K562 (cell line): Measurements from ENCODE around the gene PRDM2. TPM values are rescaled to one million over a fixed set of nuclear protein-coding genes. Genes with fewer than 3 reads are reported as not detected.

Experiments used
- ATAC-seq: fragments of 200-7000 bp; cut with Tn5 transposase; 3 replicates; pipeline ENCODE4 v1.9.1; 2020; ENCODE audit warnings: moderate library complexity
- BruUV-seq: library from RNA; stranded (reverse); fragments of 400-500 nt; replicated peaks from 2 replicates; lab custom pipeline; 2021; lab: Mats Ljungman, UMichigan
- CTCF ChIA-PET: fragments of 300-600 bp; formaldehyde crosslinking; extraction: SDS; loops from one replicate; lab custom pipeline; 2021; ENCODE audit warnings: low intra/inter-chr PET ratio; lab: Yijun Ruan, JAX
- POLR2A ChIA-PET: fragments of 300-600, 350-650 bp; sonication (Branson Sonifier 250); formaldehyde crosslinking; extraction: SDS; loops from one replicate; lab custom pipeline; 2021; ENCODE audit warnings: antibody characterized with exemption, inconsistent platforms; lab: Yijun Ruan, JAX
- DNase-seq, 4 experiments: peaks; one replicate each; pipeline versions ENCODE4 v3.0.0 to v3.0.0-alpha.2; 2011 to 2018; ENCODE audit warnings: low spot score in 3 of 4, mixed read lengths in 3 of 4; ENCODE audit errors: extremely low read depth in 1 of 4
- FAIRE-seq: peaks from 2 replicates; lab custom pipeline; 2011; peaks lifted over from hg19 to GRCh38; lab: Jason Lieb, UNC
- H2AFZ ChIP-seq: 2 replicates; pipeline ENCODE4 v1.6.0; 2011; ENCODE audit warnings: low read depth, low read length, control low read depth, inconsistent platforms
- H3K27ac ChIP-seq: fragments of 200-600 bp; 3 replicates; pipeline ENCODE4 v1.8.0; 2011; ENCODE audit warnings: low read depth, mild to moderate bottlenecking, control low read depth, inconsistent platforms, low read length, moderate library complexity, mixed read lengths; ENCODE audit errors: extremely low read depth
- H3K27me3 ChIP-seq, 2 experiments: fragments of 300-600 bp in 1 of 2; 2 replicates in 1 of 2; 3 replicates in 1 of 2; pipeline versions ENCODE4 v1.6.0 to v1.8.0; 2011; ENCODE audit warnings: inconsistent platforms in 2 of 2, low read length in 2 of 2, mild to moderate bottlenecking in 1 of 2, mixed read lengths in 1 of 2, moderate library complexity in 1 of 2; ENCODE audit not compliant: control insufficient read depth in 2 of 2, insufficient read depth in 2 of 2
- H3K36me3 ChIP-seq: fragments of 300-600 bp; 3 replicates; pipeline ENCODE4 v1.8.0; 2011; ENCODE audit warnings: mild to moderate bottlenecking, low read length, inconsistent platforms; ENCODE audit not compliant: control insufficient read depth, insufficient read depth
- H3K4me1 ChIP-seq, 2 experiments: fragments of 200-600 bp in 1 of 2; replicated peaks in 1 of 2; 2 replicates in 1 of 2; 3 replicates in 1 of 2; pipeline versions ENCODE4 v1.5.1 to v1.8.0; 2011; ENCODE audit warnings: inconsistent platforms in 2 of 2, low read length in 2 of 2, mild to moderate bottlenecking in 1 of 2, mixed read lengths in 1 of 2, moderate library complexity in 1 of 2; ENCODE audit not compliant: control insufficient read depth in 2 of 2, insufficient read depth in 2 of 2
- H3K4me2 ChIP-seq: 2 replicates; pipeline ENCODE4 v1.6.1; 2011; ENCODE audit warnings: low read length, control low read depth, inconsistent platforms, mixed read lengths; ENCODE audit not compliant: insufficient read depth
- H3K4me3 ChIP-seq: fragments of 200-600 bp; sonication (generic), shearing (Covaris generic); 2 replicates; pipeline ENCODE4 v1.5.1; 2016; ENCODE audit warnings: control low read depth, inconsistent platforms
- H3K79me2 ChIP-seq: fragments of 200-600 bp; 3 replicates; pipeline ENCODE4 v1.8.0; 2011; ENCODE audit warnings: low read length, inconsistent platforms; ENCODE audit not compliant: control insufficient read depth, insufficient read depth
- H3K9ac ChIP-seq, 2 experiments: 2 replicates each; pipeline versions ENCODE4 v1.6.0 to v1.6.1; 2011; ENCODE audit warnings: low read depth in 2 of 2, low read length in 2 of 2, control low read depth in 1 of 2, inconsistent platforms in 1 of 2, mild to moderate bottlenecking in 1 of 2, mixed read lengths in 1 of 2; ENCODE audit not compliant: insufficient read depth in 1 of 2
- H3K9me1 ChIP-seq: one replicate; pipeline ENCODE4 v1.6.0; 2011; ENCODE audit warnings: inconsistent platforms, mild to moderate bottlenecking, low read length, moderate library complexity; ENCODE audit not compliant: control insufficient read depth, insufficient read depth
- H3K9me3 ChIP-seq: replicated peaks from 2 replicates; pipeline ENCODE4 v1.5.1; 2011; ENCODE audit warnings: low read depth, low read length, inconsistent platforms; ENCODE audit not compliant: control insufficient read depth, insufficient read depth
- H4K20me1 ChIP-seq: replicated peaks from 2 replicates; pipeline ENCODE4 v1.6.1; 2011; ENCODE audit warnings: low read length, inconsistent platforms, mixed read lengths; ENCODE audit not compliant: control insufficient read depth, insufficient read depth
- CBX2 ChIP-seq: fragments of 200-600 bp; sonication (generic); IDR thresholded peaks from one replicate; pipeline ENCODE4 v1.6.1; 2012; ENCODE audit warnings: mild to moderate bottlenecking, low read length, inconsistent platforms; ENCODE audit not compliant: insufficient read depth, poor library complexity, severe bottlenecking
- CBX8 ChIP-seq: fragments of 200-600 bp; sonication (generic); IDR thresholded peaks from 2 replicates; pipeline ENCODE4 v1.6.1; 2012; ENCODE audit warnings: borderline replicate concordance, mixed run types, low read depth, mild to moderate bottlenecking, moderate library complexity, mixed read lengths, low read length, control low read depth, inconsistent platforms; ENCODE audit not compliant: poor library complexity, severe bottlenecking; ENCODE audit errors: extremely low read depth
- ETV1 ChIP-seq: fragments of 450-650 bp; conservative IDR thresholded peaks from 2 replicates; pipeline ENCODE4 v1.6.1; 2016; ENCODE audit warnings: missing genetic modification characterization, control low read depth, low read depth, missing compliant biosample characterization
- HDAC6 ChIP-seq: IDR thresholded peaks from 2 replicates; pipeline ENCODE4 v1.6.1; 2012; ENCODE audit warnings: low read depth, mild to moderate bottlenecking, control low read depth, inconsistent platforms, low read length, moderate library complexity
- POLR2A ChIP-seq: fragments of 450-650 bp; conservative IDR thresholded peaks from 2 replicates; pipeline ENCODE4 v1.6.1; 2016
- TAF9B ChIP-seq: fragments of 450-650 bp; IDR thresholded peaks from 2 replicates; pipeline ENCODE4 v1.6.1; 2018; ENCODE audit warnings: mild to moderate bottlenecking; ENCODE audit not compliant: partially characterized antibody
- ZNF133 ChIP-seq: fragments of 250-450 bp; sonication (Bioruptor Pico); IDR thresholded peaks from 2 replicates; pipeline ENCODE4 v1.4.0; 2020; ENCODE audit warnings: mild to moderate bottlenecking
- ZNF134 ChIP-seq: fragments of 250-450 bp; sonication (Bioruptor Pico); conservative IDR thresholded peaks from 2 replicates; pipeline ENCODE4 v1.4.0; 2020
- ZNF561 ChIP-seq: fragments of 450-650 bp; formaldehyde crosslinking; conservative IDR thresholded peaks from 2 replicates; pipeline ENCODE4 v1.4.0; 2020; ENCODE audit warnings: mild to moderate bottlenecking, moderate library complexity
- WGBS: fragments of 100-300 bp; shearing (Covaris generic); methylation state at CpG from one replicate; pipeline ENCODE4 v1.1.6; 2016; ENCODE audit warnings: low coverage, mixed read lengths; ENCODE audit not compliant: insufficient coverage; ENCODE audit errors: missing lambda C conversion rate; 5-methylcytosine and 5-hydroxymethylcytosine counted together
- in situ Hi-C: fragments of 300-500 bp; cut with MboI; formaldehyde crosslinking; loops from 4 replicates; pipeline ENCODE4 v1.15.0; 2018; ENCODE audit warnings: inconsistent platforms, mixed read lengths
- intact Hi-C: fragments of 100-400 bp; cut with micrococcal nuclease; formaldehyde crosslinking; loops from 2 replicates; pipeline ENCODE4 v1.14.2; 2022
- polyA plus RNA-seq, 8 experiments: library from polyadenylated mRNA; depleted of rRNA in 4 of 8; stranded (reverse) in 5 of 8; unstranded in 3 of 8; fragments of >200 nt; fragmentation: Nextera tagmentation in 2 of 8; fragmentation: Illumina TruSeq in 1 of 8; extraction: Ambion mirVana in 2 of 8; extraction: Trizol in 1 of 8; gene quantifications; 2 replicates each; pipeline versions ENCODE4 v1.2.1 to v1.2.3, GENCODE V29; 2011 to 2014; ENCODE audit warnings: inconsistent platforms in 1 of 8, missing spikeins in 1 of 8
- total RNA-seq, 7 experiments: library from RNA; depleted of rRNA in 6 of 7; stranded (reverse); fragments of >200 nt in 6 of 7; fragmentation: Illumina TruSeq in 2 of 7; extraction: Trizol in 2 of 7; gene quantifications; 2 replicates each; pipeline versions ENCODE4 v1.2.1 to v1.2.3, GENCODE V29; 2011 to 2021; ENCODE audit warnings: low replicate concordance in 1 of 7
- TF ChIP-seq, protein P1 (sequence below): sonication (generic); formaldehyde crosslinking; IDR thresholded peaks from 2 replicates; pipeline ENCODE4 v1.8.1; 2023; ENCODE audit warnings: mild to moderate bottlenecking, missing genetic modification reagents, moderate library complexity

Gene PRDM2
- total and polyA plus RNA-seq, 9 of the 15 experiments (the other 6 are each of a cell fraction or from before 2014, with no cell fraction given), result 5.4 to 27.6 (median 12.5) TPM

DNA sequence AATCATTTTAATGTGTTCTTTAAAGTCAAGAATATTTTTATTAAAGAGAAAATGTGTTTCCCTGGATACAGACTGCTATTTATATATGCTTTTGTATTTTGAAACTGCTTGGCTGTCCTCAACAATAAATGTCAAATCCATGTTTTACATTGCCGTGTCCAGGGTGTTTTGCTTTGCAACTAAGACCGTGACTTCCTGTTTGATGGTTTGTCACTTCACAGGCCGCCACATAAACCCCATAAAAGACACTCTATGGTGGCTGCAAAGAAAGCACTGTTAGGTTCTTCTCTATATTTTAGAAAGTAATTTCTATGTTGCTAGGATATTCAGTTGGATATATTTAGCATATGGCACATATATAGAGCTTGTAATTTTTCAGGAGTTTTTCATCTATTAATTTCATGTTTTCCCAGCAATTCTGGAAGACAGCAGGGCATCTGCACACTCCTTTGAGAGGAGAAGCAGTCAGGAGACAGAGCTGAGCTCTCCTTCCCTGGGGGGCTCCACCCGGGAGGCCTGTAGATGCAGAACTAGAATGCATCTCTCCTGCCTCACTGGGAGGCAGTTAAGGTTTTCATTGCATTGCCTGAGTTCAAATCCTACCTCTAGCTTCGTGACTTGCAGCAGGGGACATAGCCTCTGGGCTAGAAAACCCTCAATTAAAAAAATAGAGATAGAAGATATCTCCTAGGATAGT is 33.1 kb downstream of the PRDM2 start:
- no peak overlapping the region for H2AFZ ChIP-seq
- no peak overlapping the region for H3K9ac ChIP-seq
- no peaks in the 10 kb centered on the region for H4K20me1 ChIP-seq
- H3K9me3 ChIP-seq, result no peaks in the 10 kb centered on the region
- ChIA-PET CTCF (no interaction called here), POLR2A (interaction anchor here (1.1 kb wide), 1 partner anchor 20 kb away, joined by 4 read pairs; no protein-coding TSS in a partner anchor)
- H3K79me2 ChIP-seq, result no peaks in the 10 kb centered on the region
- H3K9me1 ChIP-seq, result no peaks in the 10 kb centered on the region
- BruUV-seq, result no TSS peak
- 0 out of 2 replicates have a peak, but pooled peaks have one; percentile 27 for TF ChIP-seq ETV1 (tag)
- TF ChIP-seq CBX2, result peak; percentile 77
- no peak for TF ChIP-seq HDAC6
- no peak overlapping the region for H3K4me2 ChIP-seq
- in situ Hi-C loops, result no loop called here
- ATAC-seq, result no peak
- H3K27me3 ChIP-seq, result peaks cover 14% of the 10 kb centered on the region in 2 experiments
- no peak overlapping the region for H3K4me3 ChIP-seq
- 9% methylated on average over 5 of the region's 5 CpGs for WGBS
- intact Hi-C loops, result no loop called here
- no peaks in the 10 kb centered on the region for H3K4me1 ChIP-seq
- FAIRE-seq, result no peak
- H3K27ac ChIP-seq, result no peak overlapping the region
- no peak for DNase-seq
- H3K36me3 ChIP-seq, result no peaks in the 10 kb centered on the region

DNA sequence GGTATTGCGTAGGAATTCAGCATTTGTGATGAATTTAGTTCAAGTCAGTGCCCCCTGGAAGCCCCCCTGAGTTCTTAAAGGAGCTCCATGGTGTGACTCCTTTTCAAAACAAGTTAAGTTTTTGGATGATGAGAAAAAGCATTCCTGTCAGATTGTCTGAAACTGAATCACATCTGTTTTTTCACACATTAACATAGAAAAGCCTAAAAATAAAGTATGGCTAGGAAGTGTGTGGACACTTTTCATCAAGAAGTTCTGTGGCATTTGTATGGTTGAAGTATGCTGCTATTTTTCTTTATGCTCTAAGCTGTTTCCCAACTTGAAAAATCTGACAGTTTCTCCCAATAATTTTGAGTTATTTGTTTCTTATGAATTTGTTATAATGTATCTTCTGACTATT is 33.7 kb downstream of the PRDM2 start:
- intact Hi-C loops, result no loop called here
- H3K9me1 ChIP-seq, result no peaks in the 10 kb centered on the region
- BruUV-seq, result no TSS peak
- no peaks in the 10 kb centered on the region for H4K20me1 ChIP-seq
- no peaks in the 10 kb centered on the region for H3K36me3 ChIP-seq
- 12% methylated on average over 1 of the region's 1 CpG for WGBS
- no peak overlapping the region for H3K9ac ChIP-seq
- POLR2A ChIA-PET, result interaction anchor here (1.1 kb wide), 1 partner anchor 21 kb away, joined by 4 read pairs; no protein-coding TSS in a partner anchor
- H3K27ac ChIP-seq, result no peak overlapping the region
- H3K27me3 ChIP-seq, result peaks cover 14% of the 10 kb centered on the region in 2 experiments
- ATAC-seq, result no peak
- no peak overlapping the region for H2AFZ ChIP-seq
- no peak overlapping the region for H3K4me2 ChIP-seq
- H3K4me1 ChIP-seq, result no peaks in the 10 kb centered on the region
- H3K79me2 ChIP-seq, result no peaks in the 10 kb centered on the region
- TF ChIP-seq POLR2A (no peak), TAF9B (no peak), ZNF134 (CRISPR knock-in tag) (no peak), ZNF561 (CRISPR knock-in tag) (no peak), ZNF133 (CRISPR knock-in tag) (no peak), CBX8 (peak; percentile 67)
- TF ChIP-seq, protein P1, sequence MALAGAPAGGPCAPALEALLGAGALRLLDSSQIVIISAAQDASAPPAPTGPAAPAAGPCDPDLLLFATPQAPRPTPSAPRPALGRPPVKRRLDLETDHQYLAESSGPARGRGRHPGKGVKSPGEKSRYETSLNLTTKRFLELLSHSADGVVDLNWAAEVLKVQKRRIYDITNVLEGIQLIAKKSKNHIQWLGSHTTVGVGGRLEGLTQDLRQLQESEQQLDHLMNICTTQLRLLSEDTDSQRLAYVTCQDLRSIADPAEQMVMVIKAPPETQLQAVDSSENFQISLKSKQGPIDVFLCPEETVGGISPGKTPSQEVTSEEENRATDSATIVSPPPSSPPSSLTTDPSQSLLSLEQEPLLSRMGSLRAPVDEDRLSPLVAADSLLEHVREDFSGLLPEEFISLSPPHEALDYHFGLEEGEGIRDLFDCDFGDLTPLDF (CRISPR knock-in tag), result no peak
- TF ChIP-seq, all 486 proteins: peak for 1
- DNase-seq (no peak), FAIRE-seq (no peak)
- in situ Hi-C loops, result no loop called here
- CTCF ChIA-PET, result no interaction called here
- Histone ChIP-seq H3K9me3 (no peaks in the 10 kb centered on the region), H3K4me3 (no peak overlapping the region)
